ENCODE measurements around the gene HOXD8. TPM values are rescaled to one million over a fixed set of nuclear protein-coding genes. Genes with fewer than 3 reads are reported as not detected.
A peak's percentile ranks its signal among the peaks of the same experiment; 100 is the strongest.

Gene HOXD8
- total and polyA plus RNA-seq, 9 donors = 29.2 to 50.6 (median 36.2) TPM

GRCh38 chr2:176167398-176167797, 37.9 kb downstream of the HOXD8 start:
- H3K27me3 ChIP-seq = no peaks in the 10 kb centered on the region
- no peaks in the 10 kb centered on the region for H3K36me3 ChIP-seq
- peaks cover 0 to 4% of the 10 kb centered on the region in 2 donors for H3K9me3 ChIP-seq
- H3K4me1 ChIP-seq (ENCODE audit: insufficient read depth) = peaks cover 3% of the 10 kb centered on the region
- intact Hi-C loops (cut with DNase I) = no loop called here
- 39 to 69% (median 54%) methylated on average over 1 of the region's 1 CpG for WGBS, 3 donors
- no peak for DNase-seq
- no peak overlapping the region for H3K27ac ChIP-seq
- no peak overlapping the region for H3K4me3 ChIP-seq
- TF ChIP-seq POLR2A (IDR thresholded peaks at IDR 0.05) (no peak), EP300 (IDR thresholded peaks at IDR 0.05) (no peak)
- TF ChIP-seq, protein P1, sequence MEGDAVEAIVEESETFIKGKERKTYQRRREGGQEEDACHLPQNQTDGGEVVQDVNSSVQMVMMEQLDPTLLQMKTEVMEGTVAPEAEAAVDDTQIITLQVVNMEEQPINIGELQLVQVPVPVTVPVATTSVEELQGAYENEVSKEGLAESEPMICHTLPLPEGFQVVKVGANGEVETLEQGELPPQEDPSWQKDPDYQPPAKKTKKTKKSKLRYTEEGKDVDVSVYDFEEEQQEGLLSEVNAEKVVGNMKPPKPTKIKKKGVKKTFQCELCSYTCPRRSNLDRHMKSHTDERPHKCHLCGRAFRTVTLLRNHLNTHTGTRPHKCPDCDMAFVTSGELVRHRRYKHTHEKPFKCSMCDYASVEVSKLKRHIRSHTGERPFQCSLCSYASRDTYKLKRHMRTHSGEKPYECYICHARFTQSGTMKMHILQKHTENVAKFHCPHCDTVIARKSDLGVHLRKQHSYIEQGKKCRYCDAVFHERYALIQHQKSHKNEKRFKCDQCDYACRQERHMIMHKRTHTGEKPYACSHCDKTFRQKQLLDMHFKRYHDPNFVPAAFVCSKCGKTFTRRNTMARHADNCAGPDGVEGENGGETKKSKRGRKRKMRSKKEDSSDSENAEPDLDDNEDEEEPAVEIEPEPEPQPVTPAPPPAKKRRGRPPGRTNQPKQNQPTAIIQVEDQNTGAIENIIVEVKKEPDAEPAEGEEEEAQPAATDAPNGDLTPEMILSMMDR (IDR thresholded peaks at IDR 0.05) = no peak

DNA sequence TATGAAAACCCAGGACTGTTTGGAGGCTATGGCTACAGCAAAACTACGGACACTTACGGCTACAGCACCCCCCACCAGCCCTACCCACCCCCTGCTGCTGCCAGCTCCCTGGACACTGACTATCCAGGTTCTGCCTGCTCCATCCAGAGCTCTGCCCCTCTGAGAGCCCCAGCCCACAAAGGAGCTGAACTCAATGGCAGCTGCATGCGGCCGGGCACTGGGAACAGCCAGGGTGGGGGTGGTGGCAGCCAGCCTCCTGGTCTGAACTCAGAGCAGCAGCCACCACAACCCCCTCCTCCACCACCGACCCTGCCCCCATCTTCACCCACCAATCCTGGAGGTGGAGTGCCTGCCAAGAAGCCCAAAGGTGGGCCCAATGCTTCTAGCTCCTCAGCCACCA, 39.7 kb downstream of the HOXD8 start:
- intact Hi-C loops (cut with DNase I) = no loop called here
- Histone ChIP-seq H3K4me1 (ENCODE audit: insufficient read depth) (peaks cover 3% of the 10 kb centered on the region), H3K27me3 (no peaks in the 10 kb centered on the region), H3K4me3 (no peak overlapping the region), H3K9me3 (no peaks in the 10 kb centered on the region), H3K36me3 (no peaks in the 10 kb centered on the region), H3K27ac (no peak overlapping the region)
- 80 to 89% (median 87%) methylated on average over 5 of the region's 5 CpGs for WGBS, 3 donors
- TF ChIP-seq EP300 (IDR thresholded peaks at IDR 0.05) (no peak), POLR2A (IDR thresholded peaks at IDR 0.05) (no peak)
- TF ChIP-seq, protein P1 (IDR thresholded peaks at IDR 0.05) = no peak
- no peak for DNase-seq

GRCh38 chr2:176169711-176170110, 40.2 kb downstream of the HOXD8 start:
- no peak overlapping the region for H3K4me3 ChIP-seq
- H3K27ac ChIP-seq = no peak overlapping the region
- no peaks in the 10 kb centered on the region for H3K36me3 ChIP-seq
- no peak for DNase-seq
- no peaks in the 10 kb centered on the region for H3K27me3 ChIP-seq
- H3K9me3 ChIP-seq = no peaks in the 10 kb centered on the region
- TF ChIP-seq POLR2A (IDR thresholded peaks at IDR 0.05) = no peak
- TF ChIP-seq, protein P1 (IDR thresholded peaks at IDR 0.05) = no peak
- no peak for TF ChIP-seq EP300 (IDR thresholded peaks at IDR 0.05)
- peaks cover 3% of the 10 kb centered on the region for H3K4me1 ChIP-seq (ENCODE audit: insufficient read depth)
- intact Hi-C loops (cut with DNase I) = no loop called here
- 72 to 88% (median 74%) methylated on average over 2 of the region's 2 CpGs for WGBS, 3 donors

DNA sequence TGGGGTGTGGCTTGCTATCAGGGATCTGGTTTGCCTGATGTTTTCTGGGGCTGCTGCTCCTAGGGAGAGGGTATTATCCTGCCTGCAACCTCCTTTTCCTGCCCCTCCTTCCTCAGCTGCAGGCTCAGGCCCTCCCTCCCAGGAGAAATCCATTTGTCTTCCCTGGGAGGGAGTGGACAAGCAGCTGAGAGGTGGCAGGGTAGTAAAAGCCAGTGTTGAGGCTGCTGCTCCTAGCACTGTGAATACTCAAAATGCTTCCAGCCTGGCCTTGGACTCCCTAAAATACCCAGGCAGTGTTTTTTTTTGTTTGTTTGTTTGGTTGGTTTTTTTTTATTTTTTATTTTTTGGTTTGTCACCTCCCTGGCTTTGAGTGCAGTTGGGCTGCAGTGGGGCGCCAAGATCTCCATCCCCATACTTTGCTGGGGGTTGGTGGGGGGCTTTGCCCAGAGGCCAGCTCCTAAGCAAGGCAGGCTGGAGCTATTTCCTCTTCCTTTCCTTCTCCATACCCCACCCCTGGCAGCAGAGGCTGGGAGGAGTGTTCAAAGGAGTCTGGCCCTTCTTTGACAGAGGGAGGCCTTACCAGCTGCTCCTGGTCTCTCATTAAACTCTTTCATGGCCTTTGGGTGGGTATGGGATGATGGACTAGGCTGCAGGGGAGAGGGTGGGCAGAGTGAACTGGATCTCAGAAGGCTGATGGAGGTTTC, 41.2 kb downstream of the HOXD8 start:
- H3K9me3 ChIP-seq = no peaks in the 10 kb centered on the region
- peak in 2 of 5 donors; percentile 13 to 21 for DNase-seq
- no peaks in the 10 kb centered on the region for H3K4me1 ChIP-seq (ENCODE audit: insufficient read depth)
- TF ChIP-seq EP300 (IDR thresholded peaks at IDR 0.05) = no peak
- TF ChIP-seq, protein P1 (IDR thresholded peaks at IDR 0.05) = no peak
- TF ChIP-seq POLR2A (IDR thresholded peaks at IDR 0.05) = no peak
- H3K27ac ChIP-seq = peak overlapping the region in 1 of 2 donors; percentile 17
- no peaks in the 10 kb centered on the region for H3K27me3 ChIP-seq
- H3K36me3 ChIP-seq = no peaks in the 10 kb centered on the region
- 90 to 97% (median 94%) methylated on average over 1 of the region's 1 CpG for WGBS, 3 donors
- H3K4me3 ChIP-seq = no peak overlapping the region
- intact Hi-C loops (cut with DNase I) = no loop called here

Data from ovary (tissue), 9 donors.